Measurements from ENCODE around the gene GALK2.
"Not testable (repeated sequence)": the region's sequence is repeated elsewhere in the genome, so short reads cannot be mapped to it uniquely, and the experiment has no call there.

Gene GALK2

DNA sequence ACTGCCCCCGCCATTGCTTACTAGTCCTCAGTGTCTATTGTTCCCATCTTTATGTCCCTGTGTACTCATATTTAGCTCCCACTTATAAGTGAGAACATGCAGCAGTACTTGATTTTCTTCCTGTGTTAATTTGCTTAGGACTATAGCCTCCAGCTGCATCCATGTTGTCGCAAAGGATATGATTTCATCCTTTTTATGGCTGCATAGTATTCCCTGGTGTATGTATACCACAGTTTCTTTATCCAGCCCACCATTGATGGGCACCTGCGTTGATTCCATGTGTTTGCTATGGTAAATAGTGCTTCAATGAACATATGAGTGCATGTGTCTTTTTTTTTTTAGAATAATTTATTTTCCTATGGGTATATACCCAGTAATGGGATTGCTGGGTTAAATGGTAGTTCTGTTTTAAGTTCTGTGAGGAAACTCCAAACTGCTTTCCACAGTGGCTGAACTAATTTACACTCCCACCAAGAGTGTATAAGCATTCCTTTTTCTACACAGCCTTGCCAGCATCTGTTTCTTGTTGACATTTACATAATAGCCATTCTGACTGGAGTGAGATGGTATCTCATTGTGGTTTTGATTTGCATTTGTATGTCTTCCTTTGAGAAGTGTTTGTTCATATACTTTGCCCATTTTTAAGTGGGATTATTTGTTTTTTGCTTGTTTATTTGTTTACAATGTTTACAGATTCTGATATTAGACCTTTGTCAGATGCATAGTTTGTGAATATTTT lies 53.7 kb downstream of the GALK2 start:
- no peak for DNase-seq (ENCODE audit: low read depth)

DNA sequence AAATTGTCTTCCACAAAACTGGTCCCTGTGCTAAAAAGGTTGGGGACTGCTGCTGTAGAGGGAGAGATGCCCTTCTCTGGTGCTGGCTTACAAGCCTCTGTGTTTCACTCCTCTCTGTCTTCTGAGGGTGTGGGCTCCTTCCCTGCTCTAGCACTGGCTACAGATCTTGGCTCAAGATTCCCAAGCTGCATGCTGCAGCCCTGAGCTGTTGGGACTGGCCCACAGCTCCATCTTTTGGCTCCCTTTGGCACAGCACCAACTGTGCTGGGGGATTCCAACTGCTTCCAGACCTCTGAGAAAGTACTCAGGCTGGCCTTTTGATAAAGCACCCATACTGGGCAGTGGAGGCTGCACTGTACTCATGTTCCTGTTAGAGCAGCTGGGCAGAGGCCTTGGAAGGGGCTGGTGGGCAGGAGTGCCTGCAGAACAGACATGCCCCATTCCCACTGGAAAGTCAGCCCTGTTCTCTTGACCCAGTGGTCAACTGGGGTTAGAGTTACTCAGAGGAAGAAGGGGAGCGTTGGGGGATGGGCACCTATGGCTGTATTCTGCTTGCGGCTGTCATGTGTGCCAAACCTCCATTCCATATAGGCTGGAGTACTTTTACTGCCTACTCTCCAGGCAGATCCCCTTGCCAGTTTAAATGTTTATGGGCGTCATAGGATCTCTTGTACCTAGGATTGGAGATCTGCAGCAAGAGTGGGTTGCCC lies 55.7 kb downstream of the GALK2 start:
- no peak for DNase-seq (ENCODE audit: low read depth)

DNA sequence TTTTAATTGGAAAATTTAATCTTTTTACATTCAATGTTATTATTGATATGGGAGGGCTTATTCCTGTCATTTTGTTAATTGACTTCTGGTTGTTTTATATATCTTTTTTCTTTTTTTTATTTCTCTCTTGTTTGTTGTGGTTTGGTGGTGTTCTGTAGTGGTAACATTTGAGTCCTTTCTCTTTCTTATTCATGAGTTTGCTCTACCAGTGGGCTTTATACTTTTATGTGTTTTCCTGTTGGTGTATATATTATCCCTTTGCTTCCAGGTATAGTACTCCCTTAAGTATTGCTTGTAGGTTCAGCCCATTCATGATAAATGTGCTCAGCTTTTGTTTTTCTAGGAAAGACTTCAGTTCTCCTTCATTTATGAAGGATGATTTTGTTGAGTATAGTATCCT lies 57.6 kb downstream of the GALK2 start:
- DNase-seq (ENCODE audit: low read depth): no peak

DNA sequence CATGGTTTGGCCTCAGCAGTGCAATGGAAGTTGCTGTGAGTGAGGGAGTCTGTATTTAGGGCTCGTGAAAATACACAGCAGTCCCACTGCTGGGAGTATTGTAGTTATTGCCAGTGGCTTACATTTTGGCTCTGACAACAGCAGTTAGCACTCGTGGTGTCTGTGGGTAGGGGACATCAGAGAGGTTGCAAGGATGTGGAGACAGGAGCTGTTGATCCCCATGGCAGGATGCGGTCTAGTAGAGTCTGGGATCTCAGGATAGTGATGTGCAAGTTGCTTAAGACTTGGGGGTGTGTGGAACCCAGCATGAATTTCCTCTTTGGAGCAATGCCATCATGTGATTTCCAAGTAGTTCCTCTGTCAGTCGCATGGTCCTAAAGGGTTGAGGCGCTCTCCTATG lies 59.9 kb downstream of the GALK2 start:
- no peak for DNase-seq (ENCODE audit: low read depth)

DNA sequence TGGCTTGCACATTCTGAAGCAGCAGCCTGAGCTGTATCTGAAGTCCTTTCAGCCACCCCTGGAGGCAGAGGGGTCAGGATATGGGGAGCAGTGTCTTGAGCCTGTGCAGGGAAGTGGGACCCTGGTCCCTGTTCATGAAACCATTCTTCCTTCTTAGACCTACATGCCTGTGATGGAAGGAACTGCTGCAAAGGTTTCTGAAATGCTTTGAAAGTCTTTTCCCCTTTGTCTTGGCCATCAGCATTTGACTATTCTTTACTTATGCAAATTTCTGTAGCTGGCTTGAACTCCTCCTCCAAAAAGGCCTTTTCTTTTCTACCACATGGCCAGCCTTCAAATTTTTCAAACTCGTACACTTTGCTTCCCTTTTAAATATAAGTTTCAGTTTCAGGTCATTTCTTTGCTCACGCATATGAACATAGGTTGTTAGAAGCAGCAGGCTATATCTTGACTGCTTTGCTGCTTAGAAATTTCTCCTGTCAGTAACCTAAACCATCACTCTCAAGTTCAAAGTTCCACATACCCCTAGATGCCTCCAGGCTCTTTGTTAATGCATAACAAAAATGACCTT lies 62.3 kb downstream of the GALK2 start:
- DNase-seq (ENCODE audit: low read depth): no peak

DNA sequence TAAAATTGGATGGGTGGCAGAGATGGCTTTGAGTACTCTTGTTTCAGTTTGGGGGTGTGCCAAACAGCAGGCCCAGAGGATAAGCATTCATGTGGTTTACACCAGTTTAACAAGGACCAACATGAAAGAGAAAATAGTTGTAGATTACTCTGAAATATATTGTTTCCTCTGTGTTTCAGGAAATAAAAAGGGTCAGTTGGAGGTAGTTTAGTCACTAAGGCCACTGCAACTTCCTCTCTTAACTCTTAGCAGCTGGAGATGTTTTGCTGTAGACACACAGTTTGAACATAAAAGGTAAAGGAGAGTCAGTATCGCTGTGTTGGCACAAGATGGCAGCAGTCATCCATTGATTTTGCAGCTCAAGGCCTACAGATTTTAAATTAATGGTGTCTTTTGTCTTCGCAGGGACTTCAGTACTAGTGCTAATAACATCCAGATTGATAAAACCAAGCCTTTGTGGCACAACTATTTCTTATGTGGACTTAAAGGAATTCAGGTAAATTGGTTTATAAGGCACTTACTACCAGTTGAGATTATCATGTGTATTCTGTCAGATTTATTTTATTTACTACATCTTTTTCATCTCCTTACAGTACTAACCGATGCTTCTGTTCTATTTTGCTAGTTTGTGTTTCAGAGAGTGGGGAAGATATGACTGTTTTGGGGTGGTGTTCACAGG lies 65.5 kb downstream of the GALK2 start:
- DNase-seq (ENCODE audit: low read depth): peak; percentile 83

DNA sequence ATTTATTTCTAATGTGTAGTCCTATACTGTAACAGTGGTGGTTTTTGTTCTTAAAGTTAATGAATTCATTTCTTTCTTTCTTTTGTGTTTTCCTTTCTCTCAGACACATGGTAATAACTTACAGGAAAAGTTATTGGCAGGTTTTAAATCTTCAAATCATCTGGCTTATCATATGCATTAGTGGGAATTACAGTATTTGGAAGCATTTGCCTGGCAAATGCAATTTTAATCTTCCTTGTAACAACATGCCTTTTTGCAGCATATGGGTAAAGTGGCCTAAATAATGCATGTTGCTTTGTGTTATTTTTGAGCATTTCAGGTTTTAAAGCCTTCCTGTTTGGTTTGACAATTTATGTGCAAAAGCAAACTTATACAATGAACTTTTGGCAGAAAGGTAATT lies 66.8 kb downstream of the GALK2 start:
- no peak for DNase-seq (ENCODE audit: low read depth)

DNA sequence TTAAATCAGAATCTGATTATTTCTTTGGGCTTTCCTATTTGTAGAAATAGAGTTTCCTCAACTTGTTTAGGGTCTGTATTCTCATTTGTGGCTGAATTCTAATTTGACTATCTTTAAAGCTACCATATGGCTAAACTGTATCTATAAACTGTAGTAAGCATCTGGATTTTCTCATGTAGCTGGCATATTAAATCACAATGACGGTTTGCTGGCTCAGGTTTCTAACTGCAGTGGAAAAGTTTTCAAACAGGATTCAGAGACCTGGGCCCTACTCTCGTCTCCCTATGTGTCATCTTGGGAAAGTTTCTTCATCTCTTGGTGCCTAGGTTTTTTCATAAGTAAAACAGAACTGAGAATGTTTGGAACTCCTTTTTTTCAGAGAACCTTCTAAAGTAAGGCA lies 68.3 kb downstream of the GALK2 start:
- DNase-seq (ENCODE audit: low read depth): peak; percentile 75

DNA sequence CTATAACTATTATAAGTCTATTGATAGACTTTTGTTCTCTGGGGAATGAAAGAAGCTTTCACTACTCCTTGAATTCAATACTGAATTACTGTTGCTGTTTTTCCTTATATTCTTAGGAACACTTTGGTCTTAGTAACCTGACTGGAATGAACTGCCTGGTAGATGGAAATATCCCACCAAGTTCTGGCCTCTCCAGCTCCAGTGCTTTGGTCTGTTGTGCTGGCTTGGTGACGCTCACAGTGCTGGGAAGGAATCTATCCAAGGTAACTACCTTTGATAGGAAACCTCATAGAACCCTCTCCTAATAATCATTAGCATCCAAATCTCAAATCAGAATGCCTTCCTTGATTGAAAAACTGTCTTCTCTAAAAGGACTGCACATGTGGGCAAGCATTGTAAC lies 69.1 kb downstream of the GALK2 start:
- no peak for DNase-seq (ENCODE audit: low read depth)

DNA sequence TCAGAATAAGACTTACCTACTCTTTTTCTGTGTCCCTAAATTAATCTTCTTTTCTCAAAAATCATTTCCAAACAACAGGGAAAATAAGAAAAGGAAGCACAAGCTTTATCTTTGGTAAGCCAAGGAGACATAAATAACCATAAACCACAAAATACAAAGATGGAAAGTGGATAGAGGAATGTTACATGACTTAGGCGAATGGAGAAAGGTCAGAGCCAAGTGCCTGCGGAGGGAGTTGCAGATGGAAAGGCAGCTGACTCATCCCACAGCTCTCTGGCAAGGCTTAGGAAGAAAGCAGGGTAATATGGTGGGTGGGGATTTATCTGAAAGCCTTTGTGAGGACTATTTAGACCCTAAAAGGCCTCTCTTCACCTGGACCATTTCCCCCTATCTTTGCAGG lies 72.8 kb downstream of the GALK2 start:
- peak; percentile 66 for DNase-seq (ENCODE audit: low read depth)

DNA sequence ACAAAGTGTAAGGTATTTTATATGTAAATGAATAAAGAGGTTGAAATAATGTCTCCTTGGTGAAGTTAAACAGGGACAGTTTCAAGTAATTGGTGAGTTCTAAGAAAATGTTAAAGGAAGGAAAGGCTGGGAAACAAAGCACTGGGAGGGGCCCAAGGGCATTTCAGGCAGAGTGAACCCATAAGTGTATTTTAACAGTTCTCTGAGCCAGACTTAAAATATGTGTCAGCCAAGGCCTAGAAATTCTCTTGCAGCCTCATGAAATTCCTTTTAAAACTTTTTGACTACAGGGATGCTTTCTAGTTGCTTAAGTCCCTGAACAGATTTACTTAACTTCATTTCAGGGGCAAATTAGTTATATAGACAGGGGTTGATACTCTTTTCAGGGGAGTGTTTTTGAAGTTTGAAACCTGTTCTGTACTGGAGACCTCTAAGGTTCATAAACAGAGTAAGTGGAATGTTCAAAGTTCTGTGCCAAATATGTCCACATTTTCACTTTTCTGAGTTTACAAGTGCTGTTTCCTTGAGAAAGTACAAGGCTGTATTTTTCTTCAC lies 77.6 kb downstream of the GALK2 start:
- no peak for DNase-seq (ENCODE audit: low read depth)

DNA sequence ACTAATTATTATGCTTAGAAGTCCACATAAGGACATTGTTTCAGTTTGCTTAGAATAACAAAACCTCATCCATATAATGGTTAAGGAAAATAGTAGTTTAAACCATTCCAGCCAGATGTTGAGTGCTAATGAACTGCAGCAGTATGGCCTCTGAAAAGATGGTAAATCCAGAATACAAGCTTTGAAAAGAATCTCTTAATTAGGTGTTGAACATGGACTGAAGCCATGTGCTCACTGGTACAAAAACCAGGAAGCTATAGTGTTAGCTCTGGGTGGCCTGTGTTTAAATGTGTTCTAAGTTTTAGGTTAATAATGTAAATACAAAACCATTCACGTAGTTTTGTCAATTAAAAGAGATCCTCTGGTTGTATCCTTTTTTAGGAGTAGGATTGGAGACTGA lies 78.2 kb downstream of the GALK2 start:
- DNase-seq (ENCODE audit: low read depth): no peak

DNA sequence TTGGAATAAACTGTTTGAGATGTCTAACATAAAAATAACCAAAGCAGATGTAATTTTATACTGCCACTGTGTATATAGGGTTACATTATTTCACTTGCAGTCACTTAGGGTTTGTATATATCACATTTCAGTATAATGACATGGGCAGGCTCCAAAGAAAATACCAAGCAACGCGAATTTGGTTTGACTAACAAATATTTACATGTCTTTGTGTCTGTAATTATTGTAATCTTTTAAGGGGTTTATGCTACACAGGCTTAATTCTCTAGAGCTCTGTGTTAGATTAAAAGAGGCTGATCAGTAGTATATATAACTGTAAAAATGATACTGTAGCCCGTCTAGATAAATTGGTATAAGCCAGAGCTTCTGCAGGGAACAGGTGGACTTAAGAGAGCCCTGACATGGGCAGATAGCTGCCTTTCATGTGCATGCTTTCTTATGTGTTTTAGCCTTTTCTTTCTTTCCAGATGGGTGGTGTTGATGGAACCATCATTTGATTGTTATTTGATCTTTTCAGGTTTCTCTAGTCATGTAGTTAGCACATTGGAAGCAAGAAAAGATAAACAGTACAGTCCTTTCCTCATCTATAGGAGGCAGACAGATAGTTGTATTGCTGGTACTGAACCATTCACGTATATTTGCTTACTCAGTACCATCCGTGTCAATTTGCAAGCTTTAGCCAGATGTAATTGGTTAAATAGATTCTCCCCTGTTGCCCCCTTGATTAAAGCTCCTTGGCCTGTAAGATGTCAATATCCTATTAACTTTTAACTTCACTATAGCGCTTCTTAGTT lies 86.1 kb downstream of the GALK2 start:
- no peak for DNase-seq (ENCODE audit: low read depth)

DNA sequence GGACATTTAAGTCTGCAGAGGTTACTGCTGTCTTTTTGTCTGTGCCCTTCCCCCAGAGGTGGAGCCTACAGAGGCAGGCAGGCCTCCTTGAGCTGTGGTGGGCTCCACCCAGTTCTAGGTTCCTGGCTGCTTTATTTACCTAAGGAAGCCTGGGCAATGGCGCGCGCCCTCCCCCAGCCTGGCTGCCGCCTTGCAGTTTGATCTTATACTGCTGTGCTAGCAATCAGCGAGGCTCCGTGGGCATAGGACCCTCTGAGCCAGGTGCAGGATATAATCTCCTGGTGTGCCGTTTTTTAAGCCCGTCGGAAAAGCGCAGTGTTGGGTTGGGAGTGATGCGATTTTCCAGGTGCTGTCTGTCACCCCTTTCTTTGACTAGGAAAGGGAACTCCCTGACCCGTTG lies 95.1 kb downstream of the GALK2 start:
- DNase-seq (ENCODE audit: low read depth): not testable (repeated sequence)

DNA sequence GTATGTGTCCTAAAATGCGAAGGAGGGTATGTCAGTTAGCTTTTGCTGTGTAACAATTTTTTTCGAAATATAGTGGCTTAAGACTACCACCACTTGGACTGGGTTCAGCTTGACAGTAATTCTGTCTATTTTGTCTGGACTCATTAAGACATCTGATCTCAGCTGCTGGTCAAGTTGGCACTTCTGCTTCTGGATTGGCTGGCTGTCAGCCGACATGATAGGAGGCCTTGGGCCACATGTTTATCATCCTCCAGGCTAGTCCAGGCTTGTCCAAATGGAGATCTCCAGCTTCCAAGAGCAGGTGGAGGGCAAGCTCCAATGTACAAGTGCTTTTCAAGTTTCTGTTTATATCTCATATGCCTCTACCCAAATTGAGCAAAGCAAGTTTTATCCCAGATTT lies 95.9 kb downstream of the GALK2 start:
- DNase-seq (ENCODE audit: low read depth): no peak

DNA sequence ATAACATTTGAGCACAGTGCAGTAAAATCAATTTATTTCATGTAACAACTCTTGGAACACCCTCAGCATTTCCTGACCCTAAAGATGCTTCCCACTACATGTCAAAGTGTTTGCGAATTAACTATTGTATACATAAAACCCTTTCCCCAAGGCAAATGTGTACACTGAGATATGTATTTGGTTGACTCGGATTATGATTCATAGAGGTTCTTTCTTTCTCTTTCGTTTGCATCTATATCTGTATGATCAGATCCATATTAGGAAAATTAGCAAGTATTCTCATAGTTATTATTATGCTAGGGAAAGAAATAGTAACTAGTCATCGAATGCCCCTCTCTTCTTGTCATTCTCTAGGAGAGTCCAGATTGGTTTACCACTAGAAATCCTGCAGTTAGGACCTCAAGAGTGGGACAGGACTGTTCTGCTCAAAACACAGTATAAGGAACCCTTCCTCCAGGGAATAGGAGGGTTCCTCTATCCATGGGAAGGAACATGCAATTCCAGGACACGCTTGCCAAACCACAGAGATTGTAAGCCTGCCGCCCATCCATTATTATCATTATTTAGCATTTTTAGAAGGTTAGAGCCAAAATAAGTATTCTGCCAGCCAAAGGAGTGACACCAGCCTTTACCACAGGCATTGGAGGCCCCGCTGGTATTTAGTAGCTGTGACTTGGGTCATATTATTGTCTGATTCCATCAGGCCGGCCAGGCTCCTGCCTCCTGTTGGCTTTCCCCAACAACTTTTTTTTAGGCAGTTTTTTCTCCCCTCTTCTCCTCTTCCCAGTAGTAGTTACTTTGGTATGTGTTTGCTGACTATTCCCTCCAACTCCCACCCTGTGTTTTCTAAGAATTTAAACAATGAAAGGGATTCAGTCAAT lies 100.7 kb downstream of the GALK2 start:
- no peak for DNase-seq (ENCODE audit: low read depth)

DNA sequence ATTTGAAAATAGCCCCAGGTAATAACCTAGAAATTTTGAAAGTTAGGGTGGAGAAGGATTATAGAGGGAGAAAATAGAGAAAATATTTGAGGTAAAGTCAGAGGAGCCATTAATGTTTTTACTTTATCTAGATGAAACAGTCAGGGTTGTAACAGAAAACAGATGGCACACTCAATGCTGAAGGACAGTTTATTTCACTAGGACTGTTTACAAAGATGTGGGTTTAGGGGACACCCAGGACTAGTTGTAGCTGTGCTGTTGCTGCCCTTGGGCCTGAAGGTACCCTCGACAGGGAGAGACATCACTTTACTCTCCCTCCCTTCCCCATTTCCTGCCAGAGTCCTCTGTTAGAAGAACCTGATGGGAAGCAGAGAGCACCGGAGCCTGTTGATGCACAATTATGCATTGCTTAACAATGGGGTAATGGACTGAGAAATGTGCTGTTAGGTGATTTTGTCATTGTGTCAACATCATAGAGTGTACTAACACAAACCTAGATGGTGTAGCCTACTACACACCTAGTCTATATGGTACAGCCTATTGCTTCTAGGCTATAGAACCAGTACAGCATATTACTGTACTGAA lies 103.8 kb downstream of the GALK2 start:
- no peak for DNase-seq (ENCODE audit: low read depth)

DNA sequence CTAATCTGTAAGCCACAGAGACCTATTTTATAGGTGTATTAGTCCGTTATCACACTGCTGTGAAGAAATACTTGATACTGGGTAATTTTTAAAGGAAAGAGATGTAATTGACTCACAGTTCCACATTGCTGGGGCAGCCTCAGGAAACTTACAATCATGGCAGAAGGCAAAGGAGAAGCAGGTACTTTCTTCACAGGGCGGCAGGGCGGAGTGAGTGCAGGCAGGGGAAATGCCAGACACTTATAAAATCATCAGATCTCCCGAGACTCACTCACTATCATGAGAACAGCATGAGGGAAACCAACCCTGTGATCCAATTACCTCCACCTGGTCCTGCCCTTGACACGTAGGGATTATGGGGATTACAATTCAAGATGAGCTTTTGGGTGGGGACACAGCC lies 108.7 kb downstream of the GALK2 start:
- no peak for DNase-seq (ENCODE audit: low read depth)

DNA sequence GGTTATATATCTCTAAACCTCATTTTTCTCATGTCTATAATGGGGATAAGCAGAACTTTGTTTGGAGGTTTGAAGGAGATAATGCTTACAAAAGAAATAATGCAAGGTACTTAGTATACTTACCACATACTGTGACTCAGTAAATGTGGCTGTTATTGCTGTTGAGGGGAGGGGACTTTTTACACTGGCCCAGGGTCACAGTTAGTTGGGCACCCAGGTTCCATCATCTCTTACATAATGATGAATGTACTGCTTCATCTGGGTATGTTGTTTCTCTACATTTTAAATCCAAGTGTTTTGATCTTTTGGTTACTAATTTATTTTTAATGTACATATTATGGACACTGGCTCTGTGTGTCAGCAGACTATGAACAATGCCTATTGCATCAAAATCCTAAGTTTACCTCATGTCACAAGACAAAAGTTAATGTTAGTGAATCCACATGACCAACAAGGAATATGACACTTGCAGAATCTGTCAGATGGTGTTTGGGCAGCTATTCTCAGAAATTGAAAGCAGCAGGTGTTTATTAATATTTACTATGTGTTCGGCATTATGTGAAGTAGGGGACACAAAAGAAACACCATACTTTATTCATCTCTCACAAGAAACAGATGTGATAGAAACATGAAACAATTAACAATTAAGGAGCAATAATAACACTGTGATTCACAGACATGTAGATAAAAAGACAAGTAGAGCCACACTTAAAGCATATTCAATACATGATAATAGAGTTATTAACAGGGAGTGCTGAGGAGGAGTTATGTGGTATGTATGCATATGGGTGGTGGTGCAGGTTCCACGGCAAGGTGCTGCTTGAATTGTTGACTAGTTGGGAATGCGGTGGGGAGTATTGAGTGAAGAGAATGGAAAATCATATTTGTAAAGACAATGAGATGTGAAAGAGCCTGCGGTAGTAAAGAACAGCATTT lies 109.7 kb downstream of the GALK2 start:
- no peak for DNase-seq (ENCODE audit: low read depth)

Measured in GM04504 (cell line).